CD4-positive, alpha-beta T cell (primary cell): Measurements from ENCODE around the gene FAM170B. TPM values are rescaled to one million over a fixed set of nuclear protein-coding genes. Genes with fewer than 3 reads are reported as not detected.

ENCODE experiments used
- ATAC-seq: fragments of 200-7000 bp; cut with Tn5 transposase; one replicate; pipeline ENCODE4 v1.10.0; 2022; ENCODE audit warnings: mild to moderate bottlenecking; ENCODE audit not compliant: poor library complexity
- CTCF ChIA-PET: fragments of 350-600 bp; sonication (Branson Sonifier 250); formaldehyde crosslinking; loops from one replicate; lab custom pipeline; 2021; ENCODE audit warnings: antibody characterized with exemption, inconsistent platforms; lab: Charles Lee
- POLR2A ChIA-PET: fragments of 350-600 bp; sonication (Branson Sonifier 250); formaldehyde crosslinking; loops from one replicate; lab custom pipeline; 2021; ENCODE audit warnings: antibody characterized with exemption, inconsistent platforms; lab: Charles Lee
- DNase-seq, 14 experiments: peaks; one replicate each; pipeline ENCODE4 v3.0.0-alpha.2; 2013 to 2020; ENCODE audit warnings: mixed read lengths in 2 of 14
- H3K27ac ChIP-seq, 2 donors: one replicate each; pipeline versions ENCODE4 v1.5.1 to v1.7.0; 2013; ENCODE audit warnings: low read length in 2 of 2, low read depth in 1 of 2, mild to moderate bottlenecking in 1 of 2
- H3K27me3 ChIP-seq, 2 experiments: 1 replicate in 1 of 2; 2 replicates in 1 of 2; pipeline versions ENCODE4 v1.6.1 to v1.7.0; 2013; ENCODE audit warnings: low read length in 2 of 2, control low read depth in 1 of 2, mild to moderate bottlenecking in 1 of 2, moderate library complexity in 1 of 2; ENCODE audit not compliant: insufficient read depth in 2 of 2, control insufficient read depth in 1 of 2
- H3K36me3 ChIP-seq: one replicate; pipeline ENCODE4 v1.6.1; 2013; ENCODE audit warnings: low read length, control low read depth; ENCODE audit not compliant: insufficient read depth
- H3K4me1 ChIP-seq: one replicate; pipeline ENCODE4 v1.6.1; 2013; ENCODE audit warnings: low read length, control low read depth; ENCODE audit not compliant: insufficient read depth
- H3K4me3 ChIP-seq: one replicate; pipeline ENCODE4 v1.5.1; 2013; ENCODE audit warnings: mild to moderate bottlenecking, low read length, moderate library complexity
- H3K9me3 ChIP-seq, 2 experiments: 1 replicate in 1 of 2; 2 replicates in 1 of 2; pipeline versions ENCODE4 v1.6.1 to v1.7.0; 2013; ENCODE audit warnings: low read length in 2 of 2, mild to moderate bottlenecking in 2 of 2, control low read depth in 1 of 2, moderate library complexity in 1 of 2; ENCODE audit not compliant: control insufficient read depth in 1 of 2, insufficient read depth in 1 of 2
- H3K27ac Mint-ChIP-seq: one replicate; pipeline ENCODE4 v1.8.0; 2020; ENCODE audit warnings: mixed read lengths
- H3K27me3 Mint-ChIP-seq: one replicate; pipeline ENCODE4 v1.8.0; 2021; ENCODE audit warnings: mixed read lengths
- H3K36me3 Mint-ChIP-seq: one replicate; pipeline ENCODE4 v1.8.0; 2021; ENCODE audit warnings: low read depth, mixed read lengths
- H3K4me1 Mint-ChIP-seq: one replicate; pipeline ENCODE4 v1.8.0; 2021; ENCODE audit warnings: low read depth, mixed read lengths
- H3K4me3 Mint-ChIP-seq: one replicate; pipeline ENCODE4 v1.8.0; 2020; ENCODE audit warnings: mild to moderate bottlenecking, mixed read lengths
- H3K9me3 Mint-ChIP-seq: one replicate; pipeline ENCODE4 v1.8.0; 2020; ENCODE audit warnings: mixed read lengths
- CTCF ChIP-seq: fragments of 200-600 bp; IDR thresholded peaks from one replicate; pipeline ENCODE4 v1.8.0; 2022; ENCODE audit warnings: antibody characterized with exemption, mild to moderate bottlenecking
- intact Hi-C, 2 experiments: fragments of 100-400 bp; cut with DNase I in 1 of 2; cut with micrococcal nuclease in 1 of 2; formaldehyde crosslinking; loops; one replicate each; pipeline versions ENCODE4 v1.15.1 to v1.9.0; 2023 to 2025; cut with DNase I, micrococcal nuclease
- total RNA-seq, 174 experiments: library from RNA in 2 of 174; stranded (reverse) in 2 of 174; gene quantifications; one replicate each; pipeline ENCODE4 v1.2.3 and lab custom pipeline; 2021 to 2026

FAM170B gene
- total RNA-seq, 2 experiments from 2014 or later, result not detected

- Histone ChIP-seq H3K27me3 (peaks cover 0 to 6% of the 10 kb centered on the region in 2 experiments), H3K9me3 (peaks cover 0 to 18% of the 10 kb centered on the region in 2 experiments), H3K27ac (no peak overlapping the region), H3K36me3 (no peaks in the 10 kb centered on the region), H3K4me3 (no peak overlapping the region), H3K4me1 (no peaks in the 10 kb centered on the region)
- TF ChIP-seq CTCF, result no peak
- Mint-ChIP-seq H3K27ac (no peak overlapping the region), H3K36me3 (no peaks in the 10 kb centered on the region), H3K27me3 (no peaks in the 10 kb centered on the region), H3K4me1 (no peaks in the 10 kb centered on the region), H3K4me3 (no peak overlapping the region), H3K9me3 (no peaks in the 10 kb centered on the region)
- no peak for DNase-seq
- CTCF ChIA-PET, result no interaction called here
- intact Hi-C loops, result no loop called here
- POLR2A ChIA-PET, result no interaction called here
- no peak for ATAC-seq
Measured at GRCh38 chr10:49107887-49108267, 25.9 kb downstream of the FAM170B start.

GRCh38 chr10:49107111-49107886, 26.5 kb downstream of the FAM170B start:
- intact Hi-C loops, result no loop called here
- no peaks in the 10 kb centered on the region for H3K36me3 Mint-ChIP-seq

GRCh38 chr10:49106451-49106850, 27.4 kb downstream of the FAM170B start:
- ChIA-PET POLR2A (no interaction called here), CTCF (no interaction called here)
- Mint-ChIP-seq H3K27ac (no peak overlapping the region), H3K4me1 (no peaks in the 10 kb centered on the region), H3K27me3 (no peaks in the 10 kb centered on the region), H3K36me3 (no peaks in the 10 kb centered on the region), H3K9me3 (peaks cover 2% of the 10 kb centered on the region), H3K4me3 (no peak overlapping the region)
- ATAC-seq (no peak), DNase-seq (no peak)
- Histone ChIP-seq H3K4me3 (no peak overlapping the region), H3K4me1 (no peaks in the 10 kb centered on the region), H3K36me3 (no peaks in the 10 kb centered on the region), H3K9me3 (peaks cover 0 to 18% of the 10 kb centered on the region in 2 experiments), H3K27ac (no peak overlapping the region), H3K27me3 (peaks cover 0 to 5% of the 10 kb centered on the region in 2 experiments)
- intact Hi-C loops, result no loop called here
- TF ChIP-seq CTCF, result no peak

More at GRCh38 chr10:49107111-49107886, 26.5 kb downstream of the FAM170B start:
- no peak overlapping the region for H3K27ac ChIP-seq
- H3K9me3 Mint-ChIP-seq, result no peaks in the 10 kb centered on the region
- peaks cover 0 to 18% of the 10 kb centered on the region in 2 experiments for H3K9me3 ChIP-seq
- H3K27ac Mint-ChIP-seq, result no peak overlapping the region
- H3K4me3 Mint-ChIP-seq, result no peak overlapping the region
- no peaks in the 10 kb centered on the region for H3K27me3 Mint-ChIP-seq
- H3K4me3 ChIP-seq, result no peak overlapping the region
- ATAC-seq (no peak), DNase-seq (no peak)
- H3K4me1 Mint-ChIP-seq, result no peaks in the 10 kb centered on the region
- ChIA-PET CTCF (no interaction called here), POLR2A (no interaction called here)
- H3K4me1 ChIP-seq, result no peaks in the 10 kb centered on the region
- no peaks in the 10 kb centered on the region for H3K36me3 ChIP-seq
- no peak for TF ChIP-seq CTCF
- peaks cover 0 to 5% of the 10 kb centered on the region in 2 experiments for H3K27me3 ChIP-seq
